ENCODE results near the gene ARHGAP44. TPM values are rescaled to one million over a fixed set of nuclear protein-coding genes. Genes with fewer than 3 reads are reported as not detected.

Gene ARHGAP44
- total RNA-seq, 1 experiment from 2014 or later, result 7.3 TPM

- TF ChIP-seq JUND (IDR thresholded peaks at IDR 0.05) (no peak), CEBPB (IDR thresholded peaks at IDR 0.05; ENCODE audit: low read depth) (no peak), ZNF274 (IDR thresholded peaks at IDR 0.05; ENCODE audit: low read depth, low read length) (no peak), TCF7L2 (IDR thresholded peaks at IDR 0.05; ENCODE audit: borderline replicate concordance, extremely low read depth, insufficient read depth, insufficient read length) (no peak), SP1 (IDR thresholded peaks at IDR 0.05; ENCODE audit: low read depth) (no peak), SIN3A (IDR thresholded peaks at IDR 0.05; ENCODE audit: low read depth) (no peak)
- RAD21 ChIA-PET (ENCODE audit: low non-redundant PET in 1 of 2, low total read pairs in 2 of 2, uncharacterized antibody in 2 of 2, unreplicated experiment in 2 of 2), result no interaction called here
- Histone ChIP-seq H3K4me1 (ENCODE audit: control insufficient read depth in 1 of 2, insufficient read depth in 2 of 2, low read length in 2 of 2) (no peaks in the 10 kb centered on the region), H3K9me3 (ENCODE audit: control insufficient read depth in 1 of 2, insufficient read depth in 1 of 2, low read depth in 1 of 2, low read length in 2 of 2) (no peaks in the 10 kb centered on the region), H2AFZ (ENCODE audit: low read depth, low read length, poor library complexity, severe bottlenecking) (no peak overlapping the region), H3K9ac (ENCODE audit: low read length) (no peak overlapping the region), H3K27ac (ENCODE audit: low read depth, low read length) (no peak overlapping the region), H3K79me2 (ENCODE audit: insufficient read depth, low read length) (no peaks in the 10 kb centered on the region), H3K9me2 (ENCODE audit: insufficient read depth) (no peaks in the 10 kb centered on the region), H3K4me3 (replicated peaks in 1 of 2; ENCODE audit: low read depth in 1 of 2, low read length in 2 of 2) (no peak overlapping the region), H3K4me2 (ENCODE audit: low read length) (no peak overlapping the region), H3K36me3 (ENCODE audit: control insufficient read depth in 1 of 2, insufficient read depth in 2 of 2, low read length in 2 of 2) (no peaks in the 10 kb centered on the region), H4K20me1 (ENCODE audit: insufficient read depth) (no peaks in the 10 kb centered on the region), H3K27me3 (ENCODE audit: insufficient read depth, low read length) (no peaks in the 10 kb centered on the region)
- DNase-seq (ENCODE audit: low read depth, low spot score) (no peak), ATAC-seq (no peak)
- intact Hi-C loops (cut with micrococcal nuclease), result no loop called here
- CTCF ChIA-PET, result no interaction called here
- no TSS peak for BruUV-seq (replicated peaks)
- POLR2A ChIA-PET, result no interaction called here
Observed at GRCh38 chr17:12961655-12962054, 172.4 kb downstream of the ARHGAP44 start.

- Histone ChIP-seq H3K4me2 (ENCODE audit: low read length) (no peak overlapping the region), H3K36me3 (ENCODE audit: control insufficient read depth in 1 of 2, insufficient read depth in 2 of 2, low read length in 2 of 2) (no peaks in the 10 kb centered on the region), H3K27me3 (ENCODE audit: insufficient read depth, low read length) (no peaks in the 10 kb centered on the region), H2AFZ (ENCODE audit: low read depth, low read length, poor library complexity, severe bottlenecking) (no peak overlapping the region), H3K9me2 (ENCODE audit: insufficient read depth) (no peaks in the 10 kb centered on the region), H3K27ac (ENCODE audit: low read depth, low read length) (no peak overlapping the region), H3K79me2 (ENCODE audit: insufficient read depth, low read length) (no peaks in the 10 kb centered on the region), H3K4me1 (ENCODE audit: control insufficient read depth in 1 of 2, insufficient read depth in 2 of 2, low read length in 2 of 2) (no peaks in the 10 kb centered on the region), H3K9me3 (ENCODE audit: control insufficient read depth in 1 of 2, insufficient read depth in 1 of 2, low read depth in 1 of 2, low read length in 2 of 2) (no peaks in the 10 kb centered on the region), H3K4me3 (replicated peaks in 1 of 2; ENCODE audit: low read depth in 1 of 2, low read length in 2 of 2) (no peak overlapping the region), H4K20me1 (ENCODE audit: insufficient read depth) (no peaks in the 10 kb centered on the region), H3K9ac (ENCODE audit: low read length) (no peak overlapping the region)
- no peak for TF ChIP-seq ZNF274 (IDR thresholded peaks at IDR 0.05; ENCODE audit: low read depth, low read length)
- intact Hi-C loops (cut with micrococcal nuclease), result no loop called here
- BruUV-seq (replicated peaks), result no TSS peak
- ATAC-seq (no peak), DNase-seq (ENCODE audit: low read depth, low spot score) (no peak)
- ChIA-PET POLR2A (no interaction called here), CTCF (no interaction called here), RAD21 (ENCODE audit: low non-redundant PET in 1 of 2, low total read pairs in 2 of 2, uncharacterized antibody in 2 of 2, unreplicated experiment in 2 of 2) (no interaction called here)
Observed at GRCh38 chr17:12963505-12963904, 174.2 kb downstream of the ARHGAP44 start.
